Measurements from ENCODE around the gene BTBD7.

- no peak for TF ChIP-seq CTCF (IDR thresholded peaks at IDR 0.05)
- no peak for TF ChIP-seq POLR2A (IDR thresholded peaks at IDR 0.05)
Observed at GRCh38 chr14:93240678-93241000, 92.2 kb downstream of the BTBD7 start.
